ENCODE measurements around the gene FRMD3.

The FRMD3 gene

GRCh38 chr9:83198371-83198770 is 339.8 kb downstream of the FRMD3 start:
- no peak overlapping the region for H3K27ac ChIP-seq
- no peaks in the 10 kb centered on the region for H3K4me1 ChIP-seq (ENCODE audit: control insufficient read depth in 1 of 2, insufficient read depth in 1 of 2, low read depth in 1 of 2, low read length in 1 of 2)
- H3K27me3 ChIP-seq: peaks cover 22% of the 10 kb centered on the region
- no peaks in the 10 kb centered on the region for H3K36me3 ChIP-seq
- no peak overlapping the region for H3K4me3 ChIP-seq (ENCODE audit: low read depth in 1 of 2, low read length in 1 of 2)
- no peaks in the 10 kb centered on the region for H3K9me3 ChIP-seq
- TF ChIP-seq, protein P1, sequence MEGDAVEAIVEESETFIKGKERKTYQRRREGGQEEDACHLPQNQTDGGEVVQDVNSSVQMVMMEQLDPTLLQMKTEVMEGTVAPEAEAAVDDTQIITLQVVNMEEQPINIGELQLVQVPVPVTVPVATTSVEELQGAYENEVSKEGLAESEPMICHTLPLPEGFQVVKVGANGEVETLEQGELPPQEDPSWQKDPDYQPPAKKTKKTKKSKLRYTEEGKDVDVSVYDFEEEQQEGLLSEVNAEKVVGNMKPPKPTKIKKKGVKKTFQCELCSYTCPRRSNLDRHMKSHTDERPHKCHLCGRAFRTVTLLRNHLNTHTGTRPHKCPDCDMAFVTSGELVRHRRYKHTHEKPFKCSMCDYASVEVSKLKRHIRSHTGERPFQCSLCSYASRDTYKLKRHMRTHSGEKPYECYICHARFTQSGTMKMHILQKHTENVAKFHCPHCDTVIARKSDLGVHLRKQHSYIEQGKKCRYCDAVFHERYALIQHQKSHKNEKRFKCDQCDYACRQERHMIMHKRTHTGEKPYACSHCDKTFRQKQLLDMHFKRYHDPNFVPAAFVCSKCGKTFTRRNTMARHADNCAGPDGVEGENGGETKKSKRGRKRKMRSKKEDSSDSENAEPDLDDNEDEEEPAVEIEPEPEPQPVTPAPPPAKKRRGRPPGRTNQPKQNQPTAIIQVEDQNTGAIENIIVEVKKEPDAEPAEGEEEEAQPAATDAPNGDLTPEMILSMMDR (IDR thresholded peaks at IDR 0.05): no peak

DNA sequence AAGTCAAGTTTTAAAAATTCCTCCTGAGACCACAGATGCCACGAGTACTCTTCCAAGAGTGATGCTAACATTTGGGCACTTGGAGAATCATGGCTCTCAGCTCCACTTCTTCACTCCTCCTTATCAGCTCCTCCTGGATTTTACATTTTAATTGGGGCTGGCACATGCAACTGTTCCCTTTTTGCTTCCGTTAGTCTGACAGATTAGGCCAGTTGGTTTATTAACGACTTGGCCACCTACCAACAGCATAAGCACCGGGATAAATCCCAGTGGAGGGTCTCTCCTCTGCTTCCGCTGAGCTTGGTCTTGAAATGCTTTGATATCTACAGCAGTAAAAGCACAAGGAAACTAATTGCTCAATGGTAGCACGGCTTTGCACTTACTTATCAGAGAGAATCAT is 340.6 kb downstream of the FRMD3 start:
- Histone ChIP-seq H3K36me3 (no peaks in the 10 kb centered on the region), H3K4me1 (ENCODE audit: control insufficient read depth in 1 of 2, insufficient read depth in 1 of 2, low read depth in 1 of 2, low read length in 1 of 2) (no peaks in the 10 kb centered on the region), H3K4me3 (ENCODE audit: low read depth in 1 of 2, low read length in 1 of 2) (no peak overlapping the region), H3K9me3 (no peaks in the 10 kb centered on the region), H3K27ac (no peak overlapping the region), H3K27me3 (peaks cover 22% of the 10 kb centered on the region)
- TF ChIP-seq, protein P1 (IDR thresholded peaks at IDR 0.05): no peak

GRCh38 chr9:83196946-83197345 is 341.3 kb downstream of the FRMD3 start:
- Histone ChIP-seq H3K27me3 (peaks cover 22% of the 10 kb centered on the region), H3K27ac (no peak overlapping the region), H3K4me1 (ENCODE audit: control insufficient read depth in 1 of 2, insufficient read depth in 1 of 2, low read depth in 1 of 2, low read length in 1 of 2) (no peaks in the 10 kb centered on the region), H3K36me3 (no peaks in the 10 kb centered on the region), H3K9me3 (no peaks in the 10 kb centered on the region), H3K4me3 (ENCODE audit: low read depth in 1 of 2, low read length in 1 of 2) (no peak overlapping the region)
- TF ChIP-seq, protein P1 (IDR thresholded peaks at IDR 0.05): no peak

Data from neutrophil (primary cell).